NB4 (cell line): ENCODE data around the gene ACTA2.

ENCODE experiments used
- CTCF ChIP-seq: IDR thresholded peaks from one replicate; pipeline ENCODE4 v1.5.1; 2012; ENCODE audit warnings: low read depth, low read length
- MAX ChIP-seq: IDR thresholded peaks from 2 replicates; pipeline ENCODE4 v1.6.1; 2011; ENCODE audit warnings: low read depth, low read length
- MYC ChIP-seq: IDR thresholded peaks from 2 replicates; pipeline ENCODE4 v1.6.1; 2011; ENCODE audit warnings: low read depth, low read length
- POLR2A ChIP-seq: IDR thresholded peaks from 2 replicates; pipeline ENCODE4 v1.6.1; 2011; ENCODE audit warnings: mild to moderate bottlenecking; ENCODE audit not compliant: insufficient read length; ENCODE audit errors: extremely low read depth

GRCh38 chr10:88953662-88954061 is 1.1 kb upstream of the ACTA2 start:
- TF ChIP-seq POLR2A, result no peak
- TF ChIP-seq CTCF, result no peak
- no peak for TF ChIP-seq MYC
- no peak for TF ChIP-seq MAX
